Measurements from ENCODE around the gene DIPK1B.
"Not testable (repeated sequence)": the region's sequence is repeated elsewhere in the genome, so short reads cannot be mapped to it uniquely, and the experiment has no call there.

DNA sequence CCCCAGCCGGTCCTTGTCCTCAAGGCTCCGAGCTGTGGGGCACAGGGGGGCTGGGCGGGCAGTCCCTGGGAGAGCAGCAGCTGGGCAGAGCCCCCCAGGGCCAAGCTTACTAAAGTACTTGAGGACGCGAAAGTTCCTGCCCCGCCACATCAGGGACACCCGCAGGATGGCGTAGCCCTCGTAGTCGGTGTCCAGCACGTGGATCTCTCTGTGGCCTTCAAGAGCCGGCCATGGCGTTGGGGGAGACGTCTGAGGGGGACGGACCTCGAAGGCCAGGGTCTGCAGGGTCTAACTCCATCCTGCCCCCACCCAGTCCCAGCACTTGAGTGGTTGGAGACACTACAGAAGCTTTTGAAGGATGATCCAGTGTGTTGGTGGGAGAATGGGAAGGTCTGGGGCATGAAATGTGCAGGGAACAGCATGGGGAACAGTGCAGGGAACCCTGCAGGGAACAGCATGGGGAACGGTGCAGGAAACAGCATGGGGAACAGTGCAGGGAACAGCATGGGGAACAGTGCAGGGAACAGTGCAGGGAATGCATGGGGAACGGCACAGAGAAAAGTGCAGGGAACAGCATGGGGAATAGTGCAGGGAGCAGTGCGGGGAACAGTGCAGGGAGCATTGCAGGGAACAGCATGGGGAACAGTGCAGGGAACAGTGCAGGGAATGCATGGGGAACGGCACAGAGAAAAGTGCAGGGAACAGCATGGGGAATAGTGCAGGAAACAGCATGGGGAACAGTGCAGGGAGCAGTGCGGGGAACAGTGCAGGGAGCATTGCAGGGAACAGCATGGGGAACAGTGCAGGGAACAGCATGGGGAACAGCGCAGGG, 43.1 kb downstream of the DIPK1B start:
- not testable (repeated sequence) for TF ChIP-seq TBL1XR1 (IDR thresholded peaks at IDR 0.05; ENCODE audit: low read depth, low read length); JUNB (IDR thresholded peaks at IDR 0.05); MXI1 (IDR thresholded peaks at IDR 0.05; ENCODE audit: low read depth, low read length); ZNF274 (IDR thresholded peaks at IDR 0.05; ENCODE audit: insufficient read depth, insufficient read length)

All from GM12878 (cell line).